ENCODE measurements around the gene MARS1.

The MARS1 gene

DNA sequence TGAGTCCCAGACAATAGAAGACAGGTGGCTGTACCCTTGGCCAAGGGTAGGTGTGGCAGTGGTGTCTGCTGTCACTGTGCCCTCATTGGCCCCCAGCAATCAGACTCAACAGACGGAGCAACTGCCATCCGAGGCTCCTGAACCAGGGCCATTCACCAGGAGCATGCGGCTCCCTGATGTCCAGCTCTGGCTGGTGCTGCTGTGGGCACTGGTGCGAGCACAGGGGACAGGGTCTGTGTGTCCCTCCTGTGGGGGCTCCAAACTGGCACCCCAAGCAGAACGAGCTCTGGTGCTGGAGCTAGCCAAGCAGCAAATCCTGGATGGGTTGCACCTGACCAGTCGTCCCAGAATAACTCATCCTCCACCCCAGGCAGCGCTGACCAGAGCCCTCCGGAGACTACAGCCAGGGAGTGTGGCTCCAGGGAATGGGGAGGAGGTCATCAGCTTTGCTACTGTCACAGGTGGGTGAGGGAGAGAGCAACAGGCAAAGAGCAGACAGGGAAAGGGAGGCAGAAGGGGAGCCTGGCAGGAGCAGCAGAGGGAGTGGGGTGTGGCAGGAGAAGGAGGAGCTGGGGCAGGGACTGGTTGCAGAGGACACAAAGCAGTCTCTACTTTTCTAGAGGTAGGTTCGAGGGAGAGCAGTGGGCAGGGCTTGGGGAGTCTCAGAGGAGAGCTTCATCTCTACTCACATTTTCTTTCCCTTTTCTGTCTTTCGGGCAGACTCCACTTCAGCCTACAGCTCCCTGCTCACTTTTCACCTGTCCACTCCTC is 32.3 kb upstream of the MARS1 start:
- DNase-seq (ENCODE audit: extremely low read depth, insufficient read length) = no peak
- no peaks in the 10 kb centered on the region for H3K27me3 ChIP-seq (replicated peaks; ENCODE audit: control insufficient read depth, insufficient read depth, low read length)
- no peak overlapping the region for H3K4me3 ChIP-seq (replicated peaks; ENCODE audit: low read depth, low read length)
- no peaks in the 10 kb centered on the region for H3K36me3 ChIP-seq (ENCODE audit: control insufficient read depth, insufficient read depth, low read length)
- TF ChIP-seq, protein P1, sequence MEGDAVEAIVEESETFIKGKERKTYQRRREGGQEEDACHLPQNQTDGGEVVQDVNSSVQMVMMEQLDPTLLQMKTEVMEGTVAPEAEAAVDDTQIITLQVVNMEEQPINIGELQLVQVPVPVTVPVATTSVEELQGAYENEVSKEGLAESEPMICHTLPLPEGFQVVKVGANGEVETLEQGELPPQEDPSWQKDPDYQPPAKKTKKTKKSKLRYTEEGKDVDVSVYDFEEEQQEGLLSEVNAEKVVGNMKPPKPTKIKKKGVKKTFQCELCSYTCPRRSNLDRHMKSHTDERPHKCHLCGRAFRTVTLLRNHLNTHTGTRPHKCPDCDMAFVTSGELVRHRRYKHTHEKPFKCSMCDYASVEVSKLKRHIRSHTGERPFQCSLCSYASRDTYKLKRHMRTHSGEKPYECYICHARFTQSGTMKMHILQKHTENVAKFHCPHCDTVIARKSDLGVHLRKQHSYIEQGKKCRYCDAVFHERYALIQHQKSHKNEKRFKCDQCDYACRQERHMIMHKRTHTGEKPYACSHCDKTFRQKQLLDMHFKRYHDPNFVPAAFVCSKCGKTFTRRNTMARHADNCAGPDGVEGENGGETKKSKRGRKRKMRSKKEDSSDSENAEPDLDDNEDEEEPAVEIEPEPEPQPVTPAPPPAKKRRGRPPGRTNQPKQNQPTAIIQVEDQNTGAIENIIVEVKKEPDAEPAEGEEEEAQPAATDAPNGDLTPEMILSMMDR (IDR thresholded peaks at IDR 0.05; ENCODE audit: insufficient read depth, low read length, poor library complexity, severe bottlenecking) = no peak

DNA sequence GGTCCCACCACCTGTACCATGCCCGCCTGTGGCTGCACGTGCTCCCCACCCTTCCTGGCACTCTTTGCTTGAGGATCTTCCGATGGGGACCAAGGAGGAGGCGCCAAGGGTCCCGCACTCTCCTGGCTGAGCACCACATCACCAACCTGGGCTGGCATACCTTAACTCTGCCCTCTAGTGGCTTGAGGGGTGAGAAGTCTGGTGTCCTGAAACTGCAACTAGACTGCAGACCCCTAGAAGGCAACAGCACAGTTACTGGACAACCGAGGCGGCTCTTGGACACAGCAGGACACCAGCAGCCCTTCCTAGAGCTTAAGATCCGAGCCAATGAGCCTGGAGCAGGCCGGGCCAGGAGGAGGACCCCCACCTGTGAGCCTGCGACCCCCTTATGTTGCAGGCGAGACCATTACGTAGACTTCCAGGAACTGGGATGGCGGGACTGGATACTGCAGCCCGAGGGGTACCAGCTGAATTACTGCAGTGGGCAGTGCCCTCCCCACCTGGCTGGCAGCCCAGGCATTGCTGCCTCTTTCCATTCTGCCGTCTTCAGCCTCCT is 31.6 kb upstream of the MARS1 start:
- H3K27me3 ChIP-seq (replicated peaks; ENCODE audit: control insufficient read depth, insufficient read depth, low read length) = no peaks in the 10 kb centered on the region
- TF ChIP-seq, protein P1 (IDR thresholded peaks at IDR 0.05; ENCODE audit: insufficient read depth, low read length, poor library complexity, severe bottlenecking) = peak; percentile 90
- H3K4me3 ChIP-seq (replicated peaks; ENCODE audit: low read depth, low read length) = no peak overlapping the region
- DNase-seq (ENCODE audit: extremely low read depth, insufficient read length) = no peak
- H3K36me3 ChIP-seq (ENCODE audit: control insufficient read depth, insufficient read depth, low read length) = no peaks in the 10 kb centered on the region

DNA sequence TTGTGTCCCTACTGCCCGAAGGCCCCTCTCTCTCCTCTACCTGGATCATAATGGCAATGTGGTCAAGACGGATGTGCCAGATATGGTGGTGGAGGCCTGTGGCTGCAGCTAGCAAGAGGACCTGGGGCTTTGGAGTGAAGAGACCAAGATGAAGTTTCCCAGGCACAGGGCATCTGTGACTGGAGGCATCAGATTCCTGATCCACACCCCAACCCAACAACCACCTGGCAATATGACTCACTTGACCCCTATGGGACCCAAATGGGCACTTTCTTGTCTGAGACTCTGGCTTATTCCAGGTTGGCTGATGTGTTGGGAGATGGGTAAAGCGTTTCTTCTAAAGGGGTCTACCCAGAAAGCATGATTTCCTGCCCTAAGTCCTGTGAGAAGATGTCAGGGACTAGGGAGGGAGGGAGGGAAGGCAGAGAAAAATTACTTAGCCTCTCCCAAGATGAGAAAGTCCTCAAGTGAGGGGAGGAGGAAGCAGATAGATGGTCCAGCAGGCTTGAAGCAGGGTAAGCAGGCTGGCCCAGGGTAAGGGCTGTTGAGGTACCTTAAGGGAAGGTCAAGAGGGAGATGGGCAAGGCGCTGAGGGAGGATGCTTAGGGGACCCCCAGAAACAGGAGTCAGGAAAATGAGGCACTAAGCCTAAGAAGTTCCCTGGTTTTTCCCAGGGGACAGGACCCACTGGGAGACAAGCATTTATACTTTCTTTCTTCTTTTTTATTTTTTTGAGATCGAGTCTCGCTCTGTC is 31.0 kb upstream of the MARS1 start:
- H3K36me3 ChIP-seq (ENCODE audit: control insufficient read depth, insufficient read depth, low read length) = no peaks in the 10 kb centered on the region
- TF ChIP-seq, protein P1 (IDR thresholded peaks at IDR 0.05; ENCODE audit: insufficient read depth, low read length, poor library complexity, severe bottlenecking) = no peak
- H3K27me3 ChIP-seq (replicated peaks; ENCODE audit: control insufficient read depth, insufficient read depth, low read length) = no peaks in the 10 kb centered on the region
- no peak overlapping the region for H3K4me3 ChIP-seq (replicated peaks; ENCODE audit: low read depth, low read length)
- no peak for DNase-seq (ENCODE audit: extremely low read depth, insufficient read length)

DNA sequence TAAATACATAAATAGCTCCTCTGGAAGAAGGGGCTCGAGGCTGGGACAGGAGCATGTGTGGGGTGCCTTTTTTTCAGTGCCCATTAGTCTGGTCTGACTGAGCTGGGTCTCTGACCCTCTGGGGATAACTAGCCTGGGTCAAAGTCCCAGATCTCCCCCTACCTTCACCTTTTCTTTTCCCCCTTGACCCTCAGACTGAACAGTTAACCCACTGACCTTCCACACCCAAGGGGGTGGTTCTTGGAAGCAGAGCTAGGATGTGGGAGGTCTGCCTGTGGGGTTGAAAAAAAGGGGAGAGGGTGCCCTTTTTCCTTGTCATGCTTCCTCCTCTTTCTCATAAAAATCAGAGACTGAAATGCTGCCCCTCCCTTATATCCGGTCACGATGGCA is 29.2 kb upstream of the MARS1 start:
- Histone ChIP-seq H3K27me3 (replicated peaks; ENCODE audit: control insufficient read depth, insufficient read depth, low read length) (no peaks in the 10 kb centered on the region), H3K4me3 (replicated peaks; ENCODE audit: low read depth, low read length) (peak overlapping the region; percentile 81), H3K36me3 (ENCODE audit: control insufficient read depth, insufficient read depth, low read length) (no peaks in the 10 kb centered on the region)
- TF ChIP-seq, protein P1 (IDR thresholded peaks at IDR 0.05; ENCODE audit: insufficient read depth, low read length, poor library complexity, severe bottlenecking) = no peak
- no peak for DNase-seq (ENCODE audit: extremely low read depth, insufficient read length)

DNA sequence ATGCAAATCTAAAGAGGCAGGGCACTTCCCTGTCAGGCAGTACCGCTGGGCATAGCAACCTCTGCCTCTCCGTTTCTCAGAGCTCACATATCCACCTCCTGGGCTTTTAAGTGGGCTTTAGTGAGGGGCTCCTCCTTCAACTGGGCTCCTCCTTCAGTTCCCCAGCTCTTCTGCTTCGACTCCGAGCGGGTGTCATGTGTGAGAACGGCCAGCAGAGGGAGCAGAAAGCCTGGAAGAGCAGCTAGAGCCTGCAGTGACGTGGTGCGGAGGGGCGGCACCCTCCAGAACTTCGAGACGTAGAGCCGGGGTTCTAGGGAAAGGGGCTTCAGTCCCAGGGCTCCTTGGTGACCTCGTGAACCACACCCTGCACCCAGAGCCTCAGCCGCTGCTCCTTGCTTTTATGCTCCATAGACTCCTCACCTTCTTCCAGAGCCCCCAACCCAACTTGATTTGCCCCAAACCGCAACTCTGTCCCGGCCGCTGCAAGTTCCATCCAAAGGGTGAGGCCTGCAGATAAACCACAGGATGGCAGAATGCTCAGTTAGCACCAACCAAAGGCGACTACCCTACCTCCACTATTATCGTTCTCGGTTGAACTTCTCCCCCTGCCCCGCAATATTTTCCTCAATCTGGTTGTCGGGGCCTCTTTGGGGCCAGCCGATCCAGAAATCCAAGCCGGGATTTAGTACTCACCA is 28.7 kb upstream of the MARS1 start:
- H3K27me3 ChIP-seq (replicated peaks; ENCODE audit: control insufficient read depth, insufficient read depth, low read length) = no peaks in the 10 kb centered on the region
- H3K4me3 ChIP-seq (replicated peaks; ENCODE audit: low read depth, low read length) = peak overlapping the region; percentile 81
- DNase-seq (ENCODE audit: extremely low read depth, insufficient read length) = peak; percentile 89
- TF ChIP-seq, protein P1 (IDR thresholded peaks at IDR 0.05; ENCODE audit: insufficient read depth, low read length, poor library complexity, severe bottlenecking) = peak; percentile 98
- H3K36me3 ChIP-seq (ENCODE audit: control insufficient read depth, insufficient read depth, low read length) = no peaks in the 10 kb centered on the region
